K562 (cell line): Measurements from ENCODE around the gene HOXA11. TPM values are rescaled to one million over a fixed set of nuclear protein-coding genes. Genes with fewer than 3 reads are reported as not detected.

ENCODE experiments used
- ATAC-seq: fragments of 200-7000 bp; cut with Tn5 transposase; 3 replicates; pipeline ENCODE4 v1.9.1; 2020; ENCODE audit warnings: moderate library complexity
- BruUV-seq: library from RNA; stranded (reverse); fragments of 400-500 nt; replicated peaks from 2 replicates; lab custom pipeline; 2021; lab: Mats Ljungman, UMichigan
- CTCF ChIA-PET: fragments of 300-600 bp; formaldehyde crosslinking; extraction: SDS; loops from one replicate; lab custom pipeline; 2021; ENCODE audit warnings: low intra/inter-chr PET ratio; lab: Yijun Ruan, JAX
- POLR2A ChIA-PET: fragments of 300-600, 350-650 bp; sonication (Branson Sonifier 250); formaldehyde crosslinking; extraction: SDS; loops from one replicate; lab custom pipeline; 2021; ENCODE audit warnings: antibody characterized with exemption, inconsistent platforms; lab: Yijun Ruan, JAX
- DNase-seq, 4 experiments: peaks; one replicate each; pipeline versions ENCODE4 v3.0.0 to v3.0.0-alpha.2; 2011 to 2018; ENCODE audit warnings: low spot score in 3 of 4, mixed read lengths in 3 of 4; ENCODE audit errors: extremely low read depth in 1 of 4
- FAIRE-seq: peaks from 2 replicates; lab custom pipeline; 2011; peaks lifted over from hg19 to GRCh38; lab: Jason Lieb, UNC
- H2AFZ ChIP-seq: 2 replicates; pipeline ENCODE4 v1.6.0; 2011; ENCODE audit warnings: low read depth, low read length, control low read depth, inconsistent platforms
- H3K27ac ChIP-seq: fragments of 200-600 bp; 3 replicates; pipeline ENCODE4 v1.8.0; 2011; ENCODE audit warnings: low read depth, mild to moderate bottlenecking, control low read depth, inconsistent platforms, low read length, moderate library complexity, mixed read lengths; ENCODE audit errors: extremely low read depth
- H3K27me3 ChIP-seq, 2 experiments: fragments of 300-600 bp in 1 of 2; 2 replicates in 1 of 2; 3 replicates in 1 of 2; pipeline versions ENCODE4 v1.6.0 to v1.8.0; 2011; ENCODE audit warnings: inconsistent platforms in 2 of 2, low read length in 2 of 2, mild to moderate bottlenecking in 1 of 2, mixed read lengths in 1 of 2, moderate library complexity in 1 of 2; ENCODE audit not compliant: control insufficient read depth in 2 of 2, insufficient read depth in 2 of 2
- H3K36me3 ChIP-seq: fragments of 300-600 bp; 3 replicates; pipeline ENCODE4 v1.8.0; 2011; ENCODE audit warnings: mild to moderate bottlenecking, low read length, inconsistent platforms; ENCODE audit not compliant: control insufficient read depth, insufficient read depth
- H3K4me1 ChIP-seq, 2 experiments: fragments of 200-600 bp in 1 of 2; replicated peaks in 1 of 2; 2 replicates in 1 of 2; 3 replicates in 1 of 2; pipeline versions ENCODE4 v1.5.1 to v1.8.0; 2011; ENCODE audit warnings: inconsistent platforms in 2 of 2, low read length in 2 of 2, mild to moderate bottlenecking in 1 of 2, mixed read lengths in 1 of 2, moderate library complexity in 1 of 2; ENCODE audit not compliant: control insufficient read depth in 2 of 2, insufficient read depth in 2 of 2
- H3K4me2 ChIP-seq: 2 replicates; pipeline ENCODE4 v1.6.1; 2011; ENCODE audit warnings: low read length, control low read depth, inconsistent platforms, mixed read lengths; ENCODE audit not compliant: insufficient read depth
- H3K4me3 ChIP-seq: fragments of 200-600 bp; sonication (generic), shearing (Covaris generic); 2 replicates; pipeline ENCODE4 v1.5.1; 2016; ENCODE audit warnings: control low read depth, inconsistent platforms
- H3K79me2 ChIP-seq: fragments of 200-600 bp; 3 replicates; pipeline ENCODE4 v1.8.0; 2011; ENCODE audit warnings: low read length, inconsistent platforms; ENCODE audit not compliant: control insufficient read depth, insufficient read depth
- H3K9ac ChIP-seq, 2 experiments: 2 replicates each; pipeline versions ENCODE4 v1.6.0 to v1.6.1; 2011; ENCODE audit warnings: low read depth in 2 of 2, low read length in 2 of 2, control low read depth in 1 of 2, inconsistent platforms in 1 of 2, mild to moderate bottlenecking in 1 of 2, mixed read lengths in 1 of 2; ENCODE audit not compliant: insufficient read depth in 1 of 2
- H3K9me1 ChIP-seq: one replicate; pipeline ENCODE4 v1.6.0; 2011; ENCODE audit warnings: inconsistent platforms, mild to moderate bottlenecking, low read length, moderate library complexity; ENCODE audit not compliant: control insufficient read depth, insufficient read depth
- H3K9me3 ChIP-seq: replicated peaks from 2 replicates; pipeline ENCODE4 v1.5.1; 2011; ENCODE audit warnings: low read depth, low read length, inconsistent platforms; ENCODE audit not compliant: control insufficient read depth, insufficient read depth
- H4K20me1 ChIP-seq: replicated peaks from 2 replicates; pipeline ENCODE4 v1.6.1; 2011; ENCODE audit warnings: low read length, inconsistent platforms, mixed read lengths; ENCODE audit not compliant: control insufficient read depth, insufficient read depth
- JUN ChIP-seq, 2 experiments: sonication (generic) in 1 of 2; formaldehyde crosslinking in 1 of 2; IDR thresholded peaks; 2 replicates each; pipeline versions ENCODE4 v1.6.1 to v1.8.0; 2012 to 2022; ENCODE audit warnings: borderline replicate concordance in 2 of 2, mild to moderate bottlenecking in 2 of 2, improper control_type of control experiment in 1 of 2, low read depth in 1 of 2, low read length in 1 of 2, missing genetic modification reagents in 1 of 2
- PURB ChIP-seq: sonication (generic); formaldehyde crosslinking; IDR thresholded peaks from 2 replicates; pipeline ENCODE4 v1.9.0; 2021; ENCODE audit warnings: low read depth, mild to moderate bottlenecking, missing genetic modification reagents
- TRIM28 ChIP-seq: fragments of 450-650 bp; IDR thresholded peaks from 2 replicates; pipeline ENCODE4 v1.6.1; 2017
- XRCC4 ChIP-seq: IDR thresholded peaks from one replicate; pipeline ENCODE4 v1.6.1; 2011; ENCODE audit not compliant: insufficient read depth, insufficient read length; ENCODE audit errors: extremely low read depth
- ZBTB7A ChIP-seq: IDR thresholded peaks from 2 replicates; pipeline ENCODE4 v1.6.1; 2011; ENCODE audit warnings: low read depth, mild to moderate bottlenecking, low read length, moderate library complexity, borderline replicate concordance; ENCODE audit not compliant: control insufficient read depth
- ZNF408 ChIP-seq: fragments of 250-450 bp; sonication (Bioruptor Pico); IDR thresholded peaks from 2 replicates; pipeline ENCODE4 v1.4.0; 2020; ENCODE audit warnings: low read depth, mild to moderate bottlenecking, moderate library complexity
- WGBS: fragments of 100-300 bp; shearing (Covaris generic); methylation state at CpG from one replicate; pipeline ENCODE4 v1.1.6; 2016; ENCODE audit warnings: low coverage, mixed read lengths; ENCODE audit not compliant: insufficient coverage; ENCODE audit errors: missing lambda C conversion rate; 5-methylcytosine and 5-hydroxymethylcytosine counted together
- in situ Hi-C: fragments of 300-500 bp; cut with MboI; formaldehyde crosslinking; loops from 4 replicates; pipeline ENCODE4 v1.15.0; 2018; ENCODE audit warnings: inconsistent platforms, mixed read lengths
- intact Hi-C: fragments of 100-400 bp; cut with micrococcal nuclease; formaldehyde crosslinking; loops from 2 replicates; pipeline ENCODE4 v1.14.2; 2022
- polyA plus RNA-seq, 8 experiments: library from polyadenylated mRNA; depleted of rRNA in 4 of 8; stranded (reverse) in 5 of 8; unstranded in 3 of 8; fragments of >200 nt; fragmentation: Nextera tagmentation in 2 of 8; fragmentation: Illumina TruSeq in 1 of 8; extraction: Ambion mirVana in 2 of 8; extraction: Trizol in 1 of 8; gene quantifications; 2 replicates each; pipeline versions ENCODE4 v1.2.1 to v1.2.3, GENCODE V29; 2011 to 2014; ENCODE audit warnings: inconsistent platforms in 1 of 8, missing spikeins in 1 of 8
- total RNA-seq, 7 experiments: library from RNA; depleted of rRNA in 6 of 7; stranded (reverse); fragments of >200 nt in 6 of 7; fragmentation: Illumina TruSeq in 2 of 7; extraction: Trizol in 2 of 7; gene quantifications; 2 replicates each; pipeline versions ENCODE4 v1.2.1 to v1.2.3, GENCODE V29; 2011 to 2021; ENCODE audit warnings: low replicate concordance in 1 of 7
- TF ChIP-seq, protein P1 (sequence below): sonication (generic); formaldehyde crosslinking; IDR thresholded peaks from 2 replicates; pipeline ENCODE4 v1.8.0; 2022; ENCODE audit warnings: mild to moderate bottlenecking, low read depth, missing genetic modification reagents

Gene HOXA11
- total and polyA plus RNA-seq, 9 of the 15 experiments (the other 6 are each of a cell fraction or from before 2014, with no cell fraction given): not detected

DNA sequence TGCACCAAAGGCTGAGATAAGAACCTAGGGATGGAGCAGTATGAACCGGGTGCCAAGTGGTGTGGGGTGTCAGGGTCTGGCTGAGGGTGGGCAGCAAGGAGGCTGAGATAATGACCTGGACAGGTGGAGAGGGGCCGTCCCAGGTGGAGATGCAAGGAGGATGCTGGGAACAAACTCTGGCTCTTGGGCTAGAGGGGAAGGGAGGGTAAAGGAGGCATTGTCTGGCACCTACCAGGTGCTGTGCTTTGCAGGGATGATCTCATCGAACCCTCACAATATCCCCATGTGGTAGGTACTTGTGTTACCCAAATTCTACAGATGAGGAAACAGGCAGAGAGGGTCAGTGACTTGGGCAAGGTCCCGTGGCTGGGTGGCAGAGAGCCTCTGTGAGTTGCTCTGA lies 34.8 kb upstream of the HOXA11 start:
- Histone ChIP-seq H4K20me1 (no peaks in the 10 kb centered on the region), H3K79me2 (no peaks in the 10 kb centered on the region), H3K27me3 (peaks cover 28 to 46% of the 10 kb centered on the region in 2 experiments), H3K27ac (no peak overlapping the region), H2AFZ (no peak overlapping the region), H3K9ac (no peak overlapping the region), H3K9me1 (no peaks in the 10 kb centered on the region), H3K4me1 (peaks cover 0 to 5% of the 10 kb centered on the region in 2 experiments; a peak in 1 of 5 replicates), H3K4me3 (no peak overlapping the region), H3K9me3 (no peaks in the 10 kb centered on the region), H3K36me3 (no peaks in the 10 kb centered on the region), H3K4me2 (no peak overlapping the region)
- in situ Hi-C loops (no loop called here), intact Hi-C loops (no loop called here)
- ATAC-seq: no peak
- WGBS: 0% methylated on average over 4 of the region's 4 CpGs
- POLR2A ChIA-PET: no interaction called here
- no TSS peak for BruUV-seq
- DNase-seq: no peak
- TF ChIP-seq TRIM28 (no peak), ZNF408 (CRISPR knock-in tag) (no peak), XRCC4 (no peak), JUN (IDR thresholded peaks at IDR 0.05; ENCODE audit: borderline replicate concordance, low read depth, low read length) (no peak), JUN (CRISPR knock-in tag; IDR thresholded peaks at IDR 0.05; ENCODE audit: borderline replicate concordance) (no peak), PURB (CRISPR knock-in tag) (no peak), ZBTB7A (no peak)
- TF ChIP-seq, protein P1, sequence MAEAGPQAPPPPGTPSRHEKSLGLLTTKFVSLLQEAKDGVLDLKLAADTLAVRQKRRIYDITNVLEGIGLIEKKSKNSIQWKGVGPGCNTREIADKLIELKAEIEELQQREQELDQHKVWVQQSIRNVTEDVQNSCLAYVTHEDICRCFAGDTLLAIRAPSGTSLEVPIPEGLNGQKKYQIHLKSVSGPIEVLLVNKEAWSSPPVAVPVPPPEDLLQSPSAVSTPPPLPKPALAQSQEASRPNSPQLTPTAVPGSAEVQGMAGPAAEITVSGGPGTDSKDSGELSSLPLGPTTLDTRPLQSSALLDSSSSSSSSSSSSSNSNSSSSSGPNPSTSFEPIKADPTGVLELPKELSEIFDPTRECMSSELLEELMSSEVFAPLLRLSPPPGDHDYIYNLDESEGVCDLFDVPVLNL (CRISPR knock-in tag): no peak
- TF ChIP-seq, all 486 proteins: peak for 0
- FAIRE-seq: no peak
- CTCF ChIA-PET: no interaction called here
